ENCODE results near the gene SLC49A3.

DNA sequence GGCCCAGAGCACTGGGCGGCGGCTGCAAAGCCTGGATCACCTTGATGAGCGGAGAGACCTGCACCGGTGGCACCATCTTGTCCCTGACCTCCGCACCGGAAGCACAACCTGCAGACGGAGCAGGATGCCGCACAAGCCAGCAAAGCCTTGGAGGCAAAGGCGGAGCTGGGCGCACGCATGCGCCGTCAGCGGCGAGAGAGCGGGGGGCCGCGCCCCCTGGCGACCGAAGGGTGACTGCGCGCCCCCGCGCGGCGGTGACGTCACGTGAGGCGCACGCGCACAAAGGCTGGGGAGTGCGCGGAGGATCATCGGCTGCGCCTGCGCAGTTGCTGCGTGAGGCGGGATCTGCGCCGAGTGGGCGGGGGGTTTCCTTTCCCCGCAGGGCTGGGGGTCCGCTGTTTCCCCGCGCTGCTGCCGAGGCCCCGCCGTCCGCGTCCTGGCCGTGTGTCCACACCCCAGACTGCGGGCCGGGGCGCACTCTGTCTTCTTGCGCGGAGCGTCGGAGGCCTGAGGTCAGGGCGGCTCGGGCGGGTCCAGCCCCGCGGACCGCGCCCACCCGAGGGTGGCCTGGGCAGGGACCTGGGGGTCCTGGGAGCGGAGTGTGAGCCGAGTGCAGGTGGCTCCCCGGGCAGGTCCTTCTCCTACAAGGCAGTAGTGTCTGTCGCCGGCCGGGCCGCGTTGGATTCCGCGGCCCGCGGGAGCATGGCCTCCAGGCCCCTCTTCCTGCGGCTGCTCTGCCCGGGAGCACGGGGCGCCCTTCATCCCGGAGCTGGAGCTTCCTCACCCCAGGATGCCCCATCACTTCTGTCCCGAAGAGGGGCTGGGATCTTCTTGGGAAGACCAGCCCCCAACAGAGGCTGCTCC, 14.5 kb downstream of the SLC49A3 start, which contains the start of the genes ATP5ME and MYL5:
- TF ChIP-seq, protein P1, sequence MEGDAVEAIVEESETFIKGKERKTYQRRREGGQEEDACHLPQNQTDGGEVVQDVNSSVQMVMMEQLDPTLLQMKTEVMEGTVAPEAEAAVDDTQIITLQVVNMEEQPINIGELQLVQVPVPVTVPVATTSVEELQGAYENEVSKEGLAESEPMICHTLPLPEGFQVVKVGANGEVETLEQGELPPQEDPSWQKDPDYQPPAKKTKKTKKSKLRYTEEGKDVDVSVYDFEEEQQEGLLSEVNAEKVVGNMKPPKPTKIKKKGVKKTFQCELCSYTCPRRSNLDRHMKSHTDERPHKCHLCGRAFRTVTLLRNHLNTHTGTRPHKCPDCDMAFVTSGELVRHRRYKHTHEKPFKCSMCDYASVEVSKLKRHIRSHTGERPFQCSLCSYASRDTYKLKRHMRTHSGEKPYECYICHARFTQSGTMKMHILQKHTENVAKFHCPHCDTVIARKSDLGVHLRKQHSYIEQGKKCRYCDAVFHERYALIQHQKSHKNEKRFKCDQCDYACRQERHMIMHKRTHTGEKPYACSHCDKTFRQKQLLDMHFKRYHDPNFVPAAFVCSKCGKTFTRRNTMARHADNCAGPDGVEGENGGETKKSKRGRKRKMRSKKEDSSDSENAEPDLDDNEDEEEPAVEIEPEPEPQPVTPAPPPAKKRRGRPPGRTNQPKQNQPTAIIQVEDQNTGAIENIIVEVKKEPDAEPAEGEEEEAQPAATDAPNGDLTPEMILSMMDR (IDR thresholded peaks at IDR 0.05): peak; percentile 45 to 80 (median 68)
- TF ChIP-seq POLR2A (IDR thresholded peaks at IDR 0.05): peak; percentile 43 to 66
- no peak for TF ChIP-seq EP300 (IDR thresholded peaks at IDR 0.05)
- TF ChIP-seq POLR2AphosphoS5 (IDR thresholded peaks at IDR 0.05): peak; percentile 89 to 91 (median 91)
